OCI-LY7 (cell line): ENCODE results near the gene WFDC13. TPM values are rescaled to one million over a fixed set of nuclear protein-coding genes. Genes with fewer than 3 reads are reported as not detected.

ENCODE experiments used
- BruUV-seq: library from RNA; stranded (reverse); fragments of 400-500 nt; replicated peaks from 2 replicates; lab custom pipeline; 2021; lab: Mats Ljungman, UMichigan
- CTCF ChIA-PET: fragments of 300-600 bp; sonication (Branson Sonifier 250); formaldehyde crosslinking; loops from one replicate; lab custom pipeline; 2022; ENCODE audit warnings: antibody characterized with exemption; ENCODE audit not compliant: unreplicated experiment; lab: Charles Lee
- POLR2A ChIA-PET: fragments of 300-600 bp; sonication (Branson Sonifier 250); formaldehyde crosslinking; loops from one replicate; lab custom pipeline; 2022; ENCODE audit warnings: antibody characterized with exemption; lab: Charles Lee
- DNase-seq: peaks from one replicate; pipeline ENCODE4 v3.0.0-alpha.2; 2015; ENCODE audit warnings: low spot score
- H2AFZ ChIP-seq: fragments of 200-600 bp; sonication (generic), shearing (Covaris generic); 2 replicates; pipeline ENCODE4 v1.6.1; 2014; ENCODE audit warnings: mild to moderate bottlenecking, antibody characterized with exemption, low read length, moderate library complexity
- H3K27ac ChIP-seq: fragments of 200-600 bp; sonication (generic); 2 replicates; pipeline ENCODE4 v1.5.1; 2014; ENCODE audit warnings: mixed run types, low read depth, mild to moderate bottlenecking, moderate library complexity, low read length, inconsistent platforms; ENCODE audit not compliant: poor library complexity, severe bottlenecking
- H3K36me3 ChIP-seq: fragments of 200-600 bp; sonication (generic); 2 replicates; pipeline ENCODE4 v1.6.1; 2014; ENCODE audit warnings: mild to moderate bottlenecking, antibody characterized with exemption, low read length, moderate library complexity, mixed read lengths; ENCODE audit not compliant: insufficient read depth
- H3K4me1 ChIP-seq: fragments of 200-600 bp; sonication (generic); 2 replicates; pipeline ENCODE4 v1.5.1; 2014; ENCODE audit warnings: mild to moderate bottlenecking, low read length; ENCODE audit not compliant: insufficient read depth, poor library complexity, severe bottlenecking
- H3K4me2 ChIP-seq: fragments of 200-600 bp; sonication (generic); 2 replicates; pipeline ENCODE4 v1.6.1; 2014; ENCODE audit warnings: mild to moderate bottlenecking, low read length
- H3K4me3 ChIP-seq: fragments of 200-600 bp; sonication (generic); 2 replicates; pipeline ENCODE4 v1.5.1; 2014; ENCODE audit warnings: mild to moderate bottlenecking, low read depth, low read length; ENCODE audit not compliant: poor library complexity, severe bottlenecking
- H3K79me2 ChIP-seq: fragments of 200-600 bp; sonication (generic); 2 replicates; pipeline ENCODE4 v1.6.1; 2016; ENCODE audit warnings: low read depth, mild to moderate bottlenecking, low read length, moderate library complexity, mixed read lengths; ENCODE audit not compliant: insufficient read depth
- H3K9me2 ChIP-seq: fragments of 200-600 bp; sonication (generic); 2 replicates; pipeline ENCODE4 v1.6.1; 2016; ENCODE audit warnings: mild to moderate bottlenecking, low read length, mixed read lengths; ENCODE audit not compliant: insufficient read depth
- H3K9me3 ChIP-seq: fragments of 200-600 bp; sonication (generic); 2 replicates; pipeline ENCODE4 v1.6.1; 2014; ENCODE audit warnings: mild to moderate bottlenecking, mixed run types, low read length, mixed read lengths
- H4K20me1 ChIP-seq: fragments of 200-600 bp; sonication (generic); 2 replicates; pipeline ENCODE4 v1.6.1; 2014; ENCODE audit warnings: mild to moderate bottlenecking, antibody characterized with exemption, low read length, moderate library complexity, mixed read lengths; ENCODE audit not compliant: insufficient read depth
- CTCF ChIP-seq: fragments of 200-600 bp; sonication (generic); conservative IDR thresholded peaks from 2 replicates; pipeline ENCODE4 v1.5.1; 2014; ENCODE audit warnings: mild to moderate bottlenecking, antibody characterized with exemption, low read length, moderate library complexity, mixed read lengths
- EZH2phosphoT487 ChIP-seq: fragments of 200-600 bp; sonication (generic); IDR thresholded peaks from 2 replicates; pipeline ENCODE4 v1.6.1; 2018; ENCODE audit warnings: low read depth, borderline replicate concordance, mild to moderate bottlenecking, mixed run types, antibody characterized with exemption, low read length, moderate library complexity, mixed read lengths
- intact Hi-C: fragments of 100-400 bp; cut with micrococcal nuclease; formaldehyde crosslinking; loops from one replicate; pipeline ENCODE4 v1.10.0; 2022; ENCODE audit not compliant: unreplicated experiment
- total RNA-seq, 2 experiments: library from RNA; depleted of rRNA in 1 of 2; stranded (reverse); fragments of >200 nt in 1 of 2; shearing (Covaris generic) in 1 of 2; gene quantifications; 2 replicates each; pipeline ENCODE4 v1.2.3, GENCODE V29; 2014 to 2022

WFDC13 gene
- total RNA-seq, 2 experiments from 2014 or later = not detected

DNA sequence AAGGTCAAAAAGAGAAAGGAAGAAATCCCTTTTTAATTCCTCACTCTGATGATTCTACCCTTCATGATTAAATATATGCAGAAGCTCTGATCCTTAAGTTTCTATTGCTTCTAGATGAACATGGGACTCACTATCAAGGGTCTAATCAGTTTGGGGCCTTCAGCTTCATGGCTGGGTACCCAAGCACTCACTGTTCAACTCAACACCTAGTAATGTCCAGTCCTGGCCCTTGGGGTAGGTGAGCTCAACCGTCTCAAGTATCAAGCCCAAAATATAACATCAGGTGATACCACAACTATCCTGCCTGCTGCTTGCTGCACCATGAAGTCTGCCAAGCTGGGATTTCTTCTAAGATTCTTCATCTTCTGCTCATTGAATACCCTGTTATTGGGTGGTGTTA is 20.2 kb downstream of the WFDC13 start, which contains the start of gene SPINT4:
SPINT4 (plus strand) TSS at position 301 of the 400 bp plus-strand sequence; CDS start at position 322, 21 bp downstream.
- Histone ChIP-seq H4K20me1 (no peaks in the 10 kb centered on the region), H2AFZ (no peak within 1 kb of the TSS), H3K27ac (no peak within 1 kb of the TSS), H3K9me2 (no peaks in the 10 kb centered on the region), H3K4me2 (no peak within 1 kb of the TSS), H3K4me1 (no peaks in the 10 kb centered on the region), H3K9me3 (no peaks in the 10 kb centered on the region), H3K79me2 (no peaks in the 10 kb centered on the region), H3K4me3 (no peak within 1 kb of the TSS), H3K36me3 (no peaks in the 10 kb centered on the region)
- POLR2A ChIA-PET = no interaction called here
- TF ChIP-seq CTCF = no peak
- TF ChIP-seq EZH2phosphoT487 = no peak
- no peak for DNase-seq
- intact Hi-C loops = no loop called here
- no TSS peak for BruUV-seq
- CTCF ChIA-PET = no interaction called here

DNA sequence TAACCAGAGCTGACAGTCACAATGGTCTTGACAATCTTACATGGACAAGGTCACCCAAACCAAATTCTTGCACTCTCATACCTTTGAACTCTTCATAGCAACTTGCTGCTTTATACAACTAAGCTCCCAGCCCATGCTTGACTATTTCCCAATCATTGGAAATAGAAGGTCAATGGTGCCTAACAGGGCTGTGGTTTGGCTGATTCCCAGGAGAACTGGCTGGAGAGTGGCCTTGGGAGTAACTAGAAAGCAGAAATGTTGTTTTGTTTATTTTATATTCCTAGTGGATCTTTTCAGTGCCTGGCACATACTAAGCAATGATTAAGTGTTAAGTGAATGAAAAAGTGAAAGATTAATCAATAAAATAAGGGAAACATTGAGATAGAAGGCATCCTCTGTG is 23.3 kb downstream of the WFDC13 start:
- intact Hi-C loops = no loop called here
- ChIA-PET CTCF (no interaction called here), POLR2A (interaction anchor here (1.0 kb wide), 1 partner anchor 625 kb away, joined by 3 read pairs; no protein-coding TSS in a partner anchor)
- Histone ChIP-seq H4K20me1 (no peaks in the 10 kb centered on the region), H3K9me2 (no peaks in the 10 kb centered on the region), H3K4me1 (no peaks in the 10 kb centered on the region), H3K27ac (no peak overlapping the region), H3K9me3 (no peaks in the 10 kb centered on the region), H3K4me3 (no peak overlapping the region), H2AFZ (no peak overlapping the region), H3K79me2 (no peaks in the 10 kb centered on the region), H3K36me3 (no peaks in the 10 kb centered on the region), H3K4me2 (no peak overlapping the region)
- TF ChIP-seq CTCF (no peak), EZH2phosphoT487 (no peak)
- BruUV-seq = no TSS peak
- no peak for DNase-seq

GRCh38 chr20:45727044-45727443 is 25.2 kb downstream of the WFDC13 start:
- intact Hi-C loops = no loop called here
- BruUV-seq = no TSS peak
- ChIA-PET CTCF (no interaction called here), POLR2A (no interaction called here)
- H3K4me1 ChIP-seq = no peaks in the 10 kb centered on the region
- H3K27ac ChIP-seq = no peak overlapping the region
- no peaks in the 10 kb centered on the region for H3K36me3 ChIP-seq
- peaks cover 7% of the 10 kb centered on the region; the same call in 1 of the 2 replicates for H3K9me3 ChIP-seq
- H4K20me1 ChIP-seq = no peaks in the 10 kb centered on the region
- no peak overlapping the region for H3K4me2 ChIP-seq
- H2AFZ ChIP-seq = no peak overlapping the region
- H3K79me2 ChIP-seq = no peaks in the 10 kb centered on the region
- H3K4me3 ChIP-seq = no peak overlapping the region
- no peak for DNase-seq
- H3K9me2 ChIP-seq = no peaks in the 10 kb centered on the region
- no peak for TF ChIP-seq EZH2phosphoT487
- no peak for TF ChIP-seq CTCF
